SJCRH30 (cell line): ENCODE data around the gene SMAD5. TPM values are rescaled to one million over a fixed set of nuclear protein-coding genes. Genes with fewer than 3 reads are reported as not detected.

Experiments used
- DNase-seq, 2 experiments: peaks; one replicate each; pipeline ENCODE4 v3.0.0-alpha.2; 2015 to 2020
- H3K27ac ChIP-seq: fragments of 250-450 bp; sonication (Bioruptor Pico); 2 replicates; pipeline ENCODE4 v1.5.1; 2020; ENCODE audit warnings: mild to moderate bottlenecking, moderate library complexity
- H3K27me3 ChIP-seq: fragments of 250-450 bp; sonication (Bioruptor Pico); 2 replicates; pipeline ENCODE4 v1.5.1; 2020; ENCODE audit warnings: mild to moderate bottlenecking, moderate library complexity
- H3K36me3 ChIP-seq: fragments of 250-450 bp; sonication (Bioruptor Pico); 2 replicates; pipeline ENCODE4 v1.5.1; 2020; ENCODE audit warnings: mild to moderate bottlenecking, moderate library complexity
- H3K4me1 ChIP-seq: fragments of 250-450 bp; sonication (Bioruptor Pico); 2 replicates; pipeline ENCODE4 v1.5.1; 2020; ENCODE audit warnings: mild to moderate bottlenecking, moderate library complexity
- H3K4me3 ChIP-seq: fragments of 250-450 bp; sonication (Bioruptor Pico); 2 replicates; pipeline ENCODE4 v1.5.1; 2020; ENCODE audit warnings: mild to moderate bottlenecking, moderate library complexity
- H3K9me3 ChIP-seq: fragments of 250-450 bp; sonication (Bioruptor Pico); replicated peaks from 2 replicates; pipeline ENCODE4 v1.5.1; 2020; ENCODE audit warnings: mild to moderate bottlenecking, moderate library complexity
- total RNA-seq: library from RNA; depleted of rRNA; stranded (reverse); fragments of >200 nt; shearing (Covaris generic); gene quantifications from 2 replicates; pipeline ENCODE4 v1.2.3, GENCODE V29; 2014; rRNA removed

SMAD5 gene
- total RNA-seq, 1 experiment from 2014 or later = 79.5 TPM

- 0 out of 2 replicates have a peak, but pooled peaks cover 3% of the 10 kb centered on the region for H3K9me3 ChIP-seq
- H3K27ac ChIP-seq = no peak overlapping the region
- no peaks in the 10 kb centered on the region for H3K36me3 ChIP-seq
- 0 out of 2 replicates have a peak, but pooled peaks cover 14% of the 10 kb centered on the region for H3K27me3 ChIP-seq
- no peak for DNase-seq
- no peak overlapping the region for H3K4me3 ChIP-seq
- no peaks in the 10 kb centered on the region for H3K4me1 ChIP-seq
These were observed 93.8 kb downstream of the SMAD5 start for GRCh38 chr5:136226401-136226800.

GRCh38 chr5:136228136-136228757, 95.6 kb downstream of the SMAD5 start:
- Histone ChIP-seq H3K9me3 (no peaks in the 10 kb centered on the region), H3K4me3 (no peak overlapping the region), H3K27me3 (0 out of 2 replicates have a peak, but pooled peaks cover 14% of the 10 kb centered on the region), H3K27ac (no peak overlapping the region), H3K4me1 (no peaks in the 10 kb centered on the region), H3K36me3 (no peaks in the 10 kb centered on the region)
- DNase-seq = no peak

DNA sequence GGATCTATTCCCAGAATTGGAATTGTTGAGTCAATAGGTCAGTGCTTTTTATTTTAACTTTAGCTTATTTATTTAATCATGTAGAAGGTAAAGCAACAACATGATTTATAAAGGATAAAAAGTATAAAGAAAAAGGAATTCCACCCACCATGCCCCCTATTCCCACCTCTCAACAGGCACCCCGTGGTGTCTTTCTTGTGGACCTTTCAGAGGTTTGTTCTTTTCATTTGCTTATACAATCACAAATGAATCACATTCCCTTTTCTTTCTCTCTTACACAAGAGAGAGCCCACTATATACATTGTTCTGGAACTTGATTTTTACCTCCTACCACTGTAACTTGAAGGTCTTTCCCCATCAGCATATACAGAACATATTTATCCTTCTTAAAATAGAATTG, 97.5 kb downstream of the SMAD5 start:
- Histone ChIP-seq H3K27ac (no peak overlapping the region), H3K27me3 (0 out of 2 replicates have a peak, but pooled peaks cover 14% of the 10 kb centered on the region), H3K9me3 (no peaks in the 10 kb centered on the region), H3K4me1 (no peaks in the 10 kb centered on the region; the same call in 1 of the 2 replicates), H3K4me3 (no peak overlapping the region), H3K36me3 (no peaks in the 10 kb centered on the region)
- DNase-seq = no peak

- no peaks in the 10 kb centered on the region for H3K9me3 ChIP-seq
- no peaks in the 10 kb centered on the region; the same call in 1 of the 2 replicates for H3K4me1 ChIP-seq
- H3K4me3 ChIP-seq = no peak overlapping the region
These were observed 99.7 kb downstream of the SMAD5 start for GRCh38 chr5:136232316-136232715.

More at GRCh38 chr5:136232316-136232715, 99.7 kb downstream of the SMAD5 start:
- DNase-seq = no peak
- H3K36me3 ChIP-seq = no peaks in the 10 kb centered on the region
- 0 out of 2 replicates have a peak, but pooled peaks cover 14% of the 10 kb centered on the region for H3K27me3 ChIP-seq
- no peak overlapping the region for H3K27ac ChIP-seq

Other genes with a start within 250 kb of the SMAD5 start
- gene IL9, start 237.0 kb upstream of the SMAD5 start, total RNA-seq = not detected in 2 replicates
- gene LECT2, start 177.9 kb upstream of the SMAD5 start, total RNA-seq = not detected in 2 replicates
- gene TGFBI, start 103.9 kb upstream of the SMAD5 start, total RNA-seq = 4.8 TPM in 2 replicates
- gene SMIM32, start 60.3 kb downstream of the SMAD5 start, total RNA-seq = 0.06 TPM in 1 of 2 replicates, not detected in the other
- gene TRPC7, start 232.7 kb downstream of the SMAD5 start, total RNA-seq = not detected in 2 replicates